ENCODE data around the gene COA8. TPM values are rescaled to one million over a fixed set of nuclear protein-coding genes. Genes with fewer than 3 reads are reported as not detected.
"Not testable (repeated sequence)": the region's sequence is repeated elsewhere in the genome, so short reads cannot be mapped to it uniquely, and the experiment has no call there.

Gene COA8
- total and polyA plus RNA-seq, 10 donors: 15.2 to 39.5 (median 22.2) TPM

DNA sequence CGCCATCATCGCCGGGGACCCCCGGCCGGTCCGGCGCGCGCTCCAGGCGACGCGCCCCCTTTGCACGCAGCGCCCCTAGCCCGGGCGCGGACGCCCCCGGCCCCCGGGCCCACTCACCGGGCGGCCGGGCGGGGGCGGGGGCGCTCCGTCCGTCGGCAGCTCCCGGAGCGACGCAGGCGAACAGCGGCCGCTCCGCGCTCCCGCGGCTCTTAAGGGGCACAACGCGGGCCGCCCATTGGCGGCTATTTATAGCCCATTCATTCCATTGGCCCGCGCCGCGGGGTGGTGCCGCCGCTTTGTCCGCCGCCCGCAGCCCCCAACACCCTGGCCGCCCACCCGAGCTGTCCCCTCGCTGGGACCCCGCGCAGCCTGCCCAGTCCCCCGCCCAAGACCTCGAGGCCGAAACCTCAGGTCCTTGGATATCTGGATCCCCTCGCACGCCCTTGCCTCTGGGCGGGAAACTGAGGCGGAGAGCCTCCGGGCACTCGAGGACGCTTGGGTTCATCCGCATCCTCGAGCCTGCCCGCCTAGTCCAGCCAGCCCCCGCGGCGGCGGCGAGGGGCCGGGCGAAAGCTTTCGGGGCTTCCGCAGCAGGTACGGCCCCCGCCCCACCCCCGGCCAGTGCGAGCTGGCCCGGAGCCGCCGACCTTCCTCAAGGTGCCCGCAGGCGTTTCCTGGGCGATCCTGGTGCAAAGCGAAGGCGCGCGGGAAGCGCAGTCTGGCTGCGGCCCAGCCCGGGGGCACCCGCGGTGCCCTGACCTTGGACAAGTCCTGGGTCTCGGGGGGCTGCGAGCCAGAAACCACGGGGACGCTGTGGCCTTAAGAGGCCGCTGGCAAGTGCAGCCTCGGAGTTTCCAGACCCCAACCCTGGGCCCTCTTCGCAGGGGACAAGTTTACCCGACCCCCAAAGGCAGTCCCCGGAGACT, 39.8 kb upstream of the COA8 start, which contains the start of gene CKB:
Gene CKB (minus strand): TSS at position 182 of the 926 bp plus-strand sequence. CDS start 337 bp downstream, outside the sequence.
- Histone ChIP-seq H3K9me3 (no peaks in the 10 kb centered on the region), H3K36me3 (no peaks in the 10 kb centered on the region), H3K4me3 (peak within 1 kb of the TSS; percentile 35 to 78 (median 60)), H3K4me1 (peaks cover 33 to 78% (median 72%) of the 10 kb centered on the region in 6 donors), H3K27ac (peak within 1 kb of the TSS in 3 of 8 donors; percentile 15 to 66 (median 42)), H3K27me3 (replicated peaks in 1 of 7) (peaks cover 0 to 55% (median 24%) of the 10 kb centered on the region in 7 donors)
- WGBS, 5 donors: 6 to 34% (median 7%) methylated on average over 11 to 107 of the region's 107 CpGs
- TF ChIP-seq, protein P1, sequence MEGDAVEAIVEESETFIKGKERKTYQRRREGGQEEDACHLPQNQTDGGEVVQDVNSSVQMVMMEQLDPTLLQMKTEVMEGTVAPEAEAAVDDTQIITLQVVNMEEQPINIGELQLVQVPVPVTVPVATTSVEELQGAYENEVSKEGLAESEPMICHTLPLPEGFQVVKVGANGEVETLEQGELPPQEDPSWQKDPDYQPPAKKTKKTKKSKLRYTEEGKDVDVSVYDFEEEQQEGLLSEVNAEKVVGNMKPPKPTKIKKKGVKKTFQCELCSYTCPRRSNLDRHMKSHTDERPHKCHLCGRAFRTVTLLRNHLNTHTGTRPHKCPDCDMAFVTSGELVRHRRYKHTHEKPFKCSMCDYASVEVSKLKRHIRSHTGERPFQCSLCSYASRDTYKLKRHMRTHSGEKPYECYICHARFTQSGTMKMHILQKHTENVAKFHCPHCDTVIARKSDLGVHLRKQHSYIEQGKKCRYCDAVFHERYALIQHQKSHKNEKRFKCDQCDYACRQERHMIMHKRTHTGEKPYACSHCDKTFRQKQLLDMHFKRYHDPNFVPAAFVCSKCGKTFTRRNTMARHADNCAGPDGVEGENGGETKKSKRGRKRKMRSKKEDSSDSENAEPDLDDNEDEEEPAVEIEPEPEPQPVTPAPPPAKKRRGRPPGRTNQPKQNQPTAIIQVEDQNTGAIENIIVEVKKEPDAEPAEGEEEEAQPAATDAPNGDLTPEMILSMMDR (IDR thresholded peaks at IDR 0.05 in 8 of 11, conservative IDR thresholded peaks at IDR 0.05 in 3 of 11): no peak
- TF ChIP-seq POLR2A (IDR thresholded peaks at IDR 0.05) (no peak), POLR2AphosphoS5 (IDR thresholded peaks at IDR 0.05) (peak in 2 of 3 donors; percentile 28 to 39)
- intact Hi-C loops (cut with DNase I; ENCODE audit: low total_unique reads): no loop called here
- DNase-seq: peak; percentile 75

DNA sequence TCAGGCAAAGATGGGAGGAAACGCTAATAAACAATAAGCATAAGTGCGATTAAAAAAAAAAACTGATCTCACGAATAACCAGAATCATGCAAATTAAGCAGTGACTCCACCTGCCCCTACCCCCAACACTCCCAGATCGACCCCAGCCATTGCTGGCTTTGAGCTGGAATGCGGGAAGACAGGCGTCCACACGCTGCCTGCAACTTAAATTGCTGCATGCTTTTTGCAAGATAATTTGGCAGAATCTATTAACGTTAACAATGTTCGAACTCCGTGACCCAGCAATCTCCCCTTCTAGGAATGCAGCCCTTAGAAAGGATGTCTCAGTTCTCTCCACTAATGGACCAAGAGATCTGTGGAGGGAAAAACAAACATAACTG, 39.2 kb upstream of the COA8 start:
- no peaks in the 10 kb centered on the region for H3K9me3 ChIP-seq
- H3K27ac ChIP-seq: no peak overlapping the region
- peaks cover 0 to 55% (median 24%) of the 10 kb centered on the region in 7 donors for H3K27me3 ChIP-seq (replicated peaks in 1 of 7)
- WGBS, 5 donors: 53 to 65% (median 59%) methylated on average over 10 of the region's 10 CpGs
- TF ChIP-seq, protein P1 (IDR thresholded peaks at IDR 0.05 in 8 of 11, conservative IDR thresholded peaks at IDR 0.05 in 3 of 11): no peak
- TF ChIP-seq POLR2A (IDR thresholded peaks at IDR 0.05): no peak
- no peaks in the 10 kb centered on the region for H3K36me3 ChIP-seq
- no peak for DNase-seq
- H3K4me3 ChIP-seq: no peak overlapping the region
- peaks cover 38 to 78% (median 73%) of the 10 kb centered on the region in 6 donors for H3K4me1 ChIP-seq
- intact Hi-C loops (cut with DNase I; ENCODE audit: low total_unique reads): no loop called here

DNA sequence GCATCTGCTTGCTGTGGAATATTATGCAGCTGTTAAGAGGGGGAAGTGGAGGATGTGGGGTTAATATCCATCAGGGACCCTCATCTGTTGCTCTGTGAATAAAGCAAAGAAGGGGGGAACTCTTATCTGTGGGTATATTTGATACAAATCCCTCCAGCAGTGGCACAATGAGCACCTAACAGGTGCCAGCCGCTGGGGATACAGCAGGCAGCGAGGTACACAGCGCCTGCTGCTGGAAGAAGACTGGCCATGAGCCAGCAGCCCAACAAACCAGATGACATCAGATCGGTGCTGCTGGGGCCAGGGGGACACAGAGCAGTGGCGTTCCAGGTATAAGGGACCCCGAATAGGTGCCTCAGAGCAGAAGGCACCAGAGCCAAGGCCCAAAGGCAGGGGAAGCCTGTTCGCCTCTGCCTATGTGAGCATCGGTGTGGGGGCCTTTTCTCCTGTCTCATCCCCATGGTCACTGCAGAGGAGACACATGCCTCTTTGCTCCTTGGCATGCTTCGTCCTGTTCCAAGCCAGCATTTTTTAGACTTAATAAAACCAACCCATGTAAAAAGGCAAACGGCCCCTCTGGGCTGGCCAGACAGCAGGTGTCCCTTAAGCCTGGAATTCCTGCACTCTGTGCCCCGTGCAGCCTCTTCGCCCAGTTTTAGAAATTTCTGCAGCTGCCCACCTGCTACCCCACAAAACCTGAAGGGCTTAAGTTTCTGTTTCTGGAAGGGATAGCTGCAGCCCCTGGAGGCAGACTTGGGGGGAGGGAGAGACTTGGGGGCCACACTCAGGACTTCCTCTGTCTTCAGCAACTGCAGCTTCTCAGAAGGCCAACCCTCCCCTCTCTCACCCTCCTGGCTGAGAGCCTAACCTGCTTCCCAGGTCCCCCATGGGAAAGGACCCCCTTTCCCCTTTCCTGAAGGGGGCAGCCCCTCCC, 38.5 kb upstream of the COA8 start:
- TF ChIP-seq POLR2A (IDR thresholded peaks at IDR 0.05): no peak
- TF ChIP-seq POLR2AphosphoS5 (IDR thresholded peaks at IDR 0.05): no peak
- TF ChIP-seq, protein P1 (IDR thresholded peaks at IDR 0.05 in 8 of 11, conservative IDR thresholded peaks at IDR 0.05 in 3 of 11): no peak
- DNase-seq: peak; percentile 68
- intact Hi-C loops (cut with DNase I; ENCODE audit: low total_unique reads): no loop called here
- H3K9me3 ChIP-seq: no peaks in the 10 kb centered on the region
- no peaks in the 10 kb centered on the region for H3K36me3 ChIP-seq
- no peak overlapping the region for H3K27ac ChIP-seq
- H3K4me1 ChIP-seq: peaks cover 31 to 76% (median 68%) of the 10 kb centered on the region in 6 donors
- 76 to 87% (median 84%) methylated on average over 12 of the region's 12 CpGs for WGBS, 5 donors
- H3K4me3 ChIP-seq: no peak overlapping the region
- peaks cover 0 to 51% (median 24%) of the 10 kb centered on the region in 7 donors for H3K27me3 ChIP-seq (replicated peaks in 1 of 7)

DNA sequence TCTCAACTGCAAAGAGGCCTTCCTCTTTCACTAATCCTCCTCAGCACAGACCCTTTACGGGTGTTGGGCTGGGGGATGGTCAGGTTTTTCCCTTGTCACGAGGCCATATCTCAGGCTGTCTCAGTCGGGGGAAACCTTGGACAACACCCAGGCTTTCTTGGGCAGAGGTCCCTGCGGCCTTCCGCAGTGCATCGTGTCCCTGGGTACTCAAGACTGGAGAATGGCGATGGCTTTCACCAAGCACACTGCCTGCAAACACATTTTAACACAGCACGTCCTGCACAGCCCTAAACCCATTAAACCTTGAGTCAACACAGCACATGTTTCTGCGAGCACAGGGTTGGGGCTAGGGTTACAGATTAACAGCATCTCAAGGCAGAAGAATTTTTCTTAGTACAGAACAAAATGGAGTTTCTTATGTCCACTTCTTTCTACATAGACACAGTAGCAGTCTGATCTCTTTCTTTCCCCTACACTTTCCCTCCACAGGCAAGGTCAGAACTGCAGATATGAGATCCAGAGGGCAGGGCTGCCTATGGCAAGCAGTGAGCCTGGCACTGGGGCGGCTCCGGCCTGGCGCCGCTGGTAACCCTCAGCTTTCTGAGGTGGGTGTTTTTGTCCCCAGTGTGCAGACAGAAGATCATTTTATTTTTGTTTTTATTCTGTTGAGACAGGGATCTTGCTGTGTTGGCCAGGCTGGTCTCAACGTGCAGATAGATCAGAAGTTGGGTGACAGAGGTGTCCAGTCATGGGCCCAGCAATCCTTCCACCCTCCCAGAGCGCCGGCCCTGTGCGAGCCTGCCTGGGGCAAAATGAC, 37.1 kb upstream of the COA8 start:
- Histone ChIP-seq H3K27me3 (replicated peaks in 1 of 7) (peaks cover 0 to 37% (median 24%) of the 10 kb centered on the region in 7 donors), H3K4me1 (peaks cover 31 to 76% (median 68%) of the 10 kb centered on the region in 6 donors)
- H3K9me3 ChIP-seq; DNase-seq; H3K4me3 ChIP-seq; H3K36me3 ChIP-seq; H3K27ac ChIP-seq; intact Hi-C loops (cut with DNase I; ENCODE audit: low total_unique reads): not testable (repeated sequence)
- 75 to 84% (median 80%) methylated on average over 17 of the region's 17 CpGs for WGBS, 5 donors

Data from spleen (tissue), 11 donors.